OCI-M2 (cell line): ENCODE data around the gene EIF4G1.
A peak's percentile ranks its signal among the peaks of the same experiment; 100 is the strongest.

Experiments used
- DNase-seq: peaks from one replicate; lab custom pipeline; 2025; ENCODE audit not compliant: unreplicated experiment; lab: John Stamatoyannopoulos, UW

The EIF4G1 gene

GRCh38 chr3:184361932-184362667 is 47.7 kb downstream of the EIF4G1 start:
- DNase-seq, result no peak

DNA sequence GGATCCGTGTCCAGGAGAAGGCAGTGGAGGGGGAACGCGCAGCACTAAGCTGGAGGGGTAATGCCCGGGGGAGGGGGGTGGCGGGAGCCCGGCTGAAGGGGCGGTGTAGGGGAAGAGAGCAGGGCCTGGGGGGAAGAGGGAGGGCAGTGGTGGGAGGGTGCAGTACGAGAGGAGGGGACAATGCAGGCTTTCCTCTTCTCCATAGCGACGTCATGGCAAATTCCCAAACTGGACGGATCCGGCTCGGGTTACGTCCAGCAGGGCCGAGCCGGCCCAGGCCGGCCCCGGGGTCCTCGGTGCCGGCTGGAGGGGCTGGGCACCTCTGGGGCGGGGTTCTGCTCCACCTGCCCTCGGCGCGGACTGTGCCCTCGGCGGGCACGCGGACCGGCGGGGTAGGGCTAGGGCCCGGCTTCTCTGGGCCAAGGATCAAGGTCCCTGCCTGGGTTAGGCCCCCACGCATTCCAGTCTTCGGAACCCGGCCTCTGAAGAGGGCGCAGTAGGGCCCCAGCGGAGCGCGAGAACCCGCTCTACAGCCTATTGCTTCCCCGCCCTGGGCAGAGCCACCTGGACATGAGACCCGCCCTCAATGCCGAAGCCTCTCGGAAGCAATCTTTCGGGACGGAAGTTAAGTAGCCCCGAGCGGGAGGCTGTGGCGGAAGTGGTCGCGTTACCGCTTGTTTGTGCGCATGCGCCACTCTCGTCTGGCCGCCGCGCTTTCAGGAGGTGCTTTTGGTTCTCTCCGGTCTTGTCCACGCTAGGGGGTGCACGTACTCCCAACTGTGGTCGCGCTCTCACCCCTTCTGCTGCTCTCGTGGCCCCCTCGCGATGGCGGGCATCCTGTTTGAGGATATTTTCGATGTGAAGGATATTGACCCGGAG is 48.5 kb downstream of the EIF4G1 start:
- peak; percentile 78 for DNase-seq

GRCh38 chr3:184366619-184367289 is 52.3 kb downstream of the EIF4G1 start:
- no peak for DNase-seq

DNA sequence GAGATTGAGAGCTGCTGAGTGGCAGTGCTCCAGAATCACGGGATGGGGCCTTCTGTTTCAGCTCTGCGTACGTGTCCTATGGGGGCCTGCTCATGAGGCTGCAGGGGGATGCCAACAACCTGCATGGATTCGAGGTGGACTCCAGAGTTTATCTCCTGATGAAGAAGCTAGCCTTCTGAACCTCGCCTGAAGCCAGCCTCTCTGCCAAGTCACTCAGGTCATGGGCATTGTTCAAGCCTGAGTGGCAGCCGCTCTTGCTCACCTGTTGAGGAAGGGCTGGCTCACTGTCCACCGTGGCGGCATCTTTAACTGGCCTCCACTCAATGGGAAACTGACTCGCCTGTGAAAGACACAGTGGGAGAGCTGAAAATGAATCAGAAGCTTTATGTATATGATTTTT is 53.7 kb downstream of the EIF4G1 start:
- DNase-seq, result no peak

DNA sequence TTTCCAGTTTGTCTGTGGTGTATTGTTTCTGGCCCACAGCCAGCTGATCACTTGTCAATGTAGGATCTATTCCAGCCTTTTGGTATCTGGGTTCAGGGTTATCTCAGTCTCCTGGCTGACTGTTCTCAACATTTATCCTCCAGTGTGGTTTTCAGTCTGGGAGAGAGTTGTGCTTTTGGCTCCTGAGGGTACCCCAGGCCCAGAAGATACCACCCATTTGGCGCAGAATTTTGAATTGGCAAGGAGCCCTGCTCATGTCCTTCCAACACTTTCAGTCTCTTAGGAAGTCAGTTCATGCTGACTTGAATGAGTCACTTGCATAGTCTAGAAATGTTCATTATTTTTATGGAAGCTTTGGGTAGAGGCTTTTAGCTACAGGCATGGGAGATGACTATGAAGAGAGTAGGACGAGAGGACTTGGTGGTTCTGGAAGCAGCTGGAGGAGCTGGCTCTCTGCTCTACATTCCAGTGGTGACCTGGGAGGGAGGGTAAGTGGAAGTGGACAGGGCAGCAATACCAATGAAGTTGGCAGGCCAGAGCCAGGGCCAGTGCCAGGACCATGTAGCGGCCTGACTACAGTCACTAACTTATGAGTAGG is 54.3 kb downstream of the EIF4G1 start:
- no peak for DNase-seq

DNA sequence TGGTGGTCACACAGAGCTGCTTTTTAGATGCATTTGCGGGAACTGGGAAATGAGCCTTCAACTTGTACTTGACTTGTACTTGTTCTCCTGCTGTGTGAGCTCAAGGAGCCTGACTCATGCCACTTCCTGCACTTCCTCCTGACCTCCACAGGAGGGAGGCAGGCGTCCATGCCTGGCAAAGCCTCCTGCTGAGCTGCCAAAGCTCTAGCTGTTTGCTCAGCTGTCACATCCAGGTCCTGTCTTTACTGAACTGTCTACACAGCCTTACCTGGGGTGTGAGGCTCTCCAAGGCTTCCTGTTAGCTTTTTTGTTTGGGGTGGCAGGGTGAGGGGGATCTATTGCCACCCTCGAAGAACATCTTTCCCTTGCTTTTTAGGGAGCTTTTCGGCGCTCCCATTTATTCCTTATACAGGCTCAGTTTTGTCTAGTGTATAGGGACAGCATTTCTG is 57.2 kb downstream of the EIF4G1 start:
- peak; percentile 39 for DNase-seq

GRCh38 chr3:184372296-184372821 is 58.0 kb downstream of the EIF4G1 start:
- no peak for DNase-seq

DNA sequence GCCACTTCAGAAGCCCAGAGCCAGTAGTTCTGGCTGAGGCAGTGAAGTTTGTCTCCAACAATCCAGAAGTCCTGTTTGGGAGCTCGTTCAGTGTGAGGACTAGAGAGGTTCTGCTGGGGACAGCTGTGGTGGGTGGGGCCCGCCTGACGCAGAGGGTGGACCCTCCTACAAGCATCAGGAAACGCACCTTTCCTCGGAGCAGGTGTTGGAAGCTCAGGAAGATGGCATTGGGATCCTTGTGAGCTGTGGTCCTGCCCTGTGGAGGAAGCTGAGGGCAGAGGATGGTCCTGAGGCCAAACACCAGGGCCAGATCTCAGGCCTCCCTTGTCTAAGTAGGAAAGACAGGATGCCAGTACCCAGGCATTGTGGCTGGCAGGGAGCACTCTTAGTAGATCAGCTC is 58.5 kb downstream of the EIF4G1 start:
- no peak for DNase-seq

GRCh38 chr3:184373422-184373821 is 59.0 kb downstream of the EIF4G1 start:
- DNase-seq, result no peak

DNA sequence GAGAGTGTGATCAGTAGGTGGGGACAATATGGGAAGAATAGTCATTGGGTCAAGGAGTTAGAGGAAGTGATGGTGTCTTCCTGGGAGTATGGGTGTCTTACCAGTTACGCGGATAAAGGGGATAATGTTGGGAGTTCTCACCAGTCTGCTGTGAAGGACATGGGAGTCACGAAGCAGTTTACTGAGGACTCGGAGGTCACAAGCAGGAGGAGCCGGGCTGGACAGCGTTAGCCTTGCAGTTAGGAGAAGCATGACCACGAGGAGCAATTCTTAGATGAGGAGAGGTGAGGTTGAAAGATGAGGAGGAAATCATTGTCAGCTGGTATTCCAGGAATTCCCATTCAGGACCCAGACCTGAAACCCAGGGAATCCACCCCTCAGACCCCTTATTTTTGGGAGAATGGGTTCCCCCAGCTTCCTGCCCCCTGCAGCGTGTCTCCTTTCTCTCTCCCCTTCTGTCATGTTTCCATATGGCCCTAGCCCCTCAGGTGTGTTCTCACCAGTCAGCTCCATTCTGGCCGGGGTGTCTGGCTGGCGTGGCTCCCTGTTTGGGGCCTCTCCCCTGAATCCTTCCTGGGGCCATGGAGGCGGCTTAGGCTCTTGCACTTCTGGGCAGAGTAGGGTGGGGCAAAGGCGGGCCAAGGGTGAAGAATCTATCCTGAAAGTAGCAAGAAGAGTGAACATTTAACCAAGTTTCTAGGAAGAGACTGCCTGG is 61.5 kb downstream of the EIF4G1 start:
- DNase-seq, result no peak

DNA sequence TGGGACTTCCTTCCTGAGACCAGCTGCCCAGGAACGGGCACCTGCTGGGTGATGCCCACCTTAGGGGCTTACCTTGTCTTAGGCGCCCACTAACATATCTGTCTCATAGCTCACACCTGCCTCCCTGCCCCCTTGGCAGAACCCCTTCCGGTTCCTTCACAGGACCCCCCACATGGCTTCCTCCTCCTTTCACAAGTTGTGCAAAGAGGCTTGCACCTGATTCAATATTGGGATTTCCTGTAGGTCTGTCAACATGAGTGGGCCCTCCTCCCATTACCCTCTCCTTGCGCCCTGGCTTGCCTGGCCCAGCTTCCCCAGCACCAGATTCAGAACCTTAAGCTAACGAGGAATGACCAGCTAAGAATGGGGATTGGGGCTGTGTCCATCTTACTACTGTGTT is 63.0 kb downstream of the EIF4G1 start:
- no peak for DNase-seq

- DNase-seq, result no peak
Measured at GRCh38 chr3:184377882-184378445, 63.6 kb downstream of the EIF4G1 start, which contains the start of gene THPO. THPO (minus strand) TSS chr3:184378207; CDS start chr3:184376259, 1,948 bp downstream.

DNA sequence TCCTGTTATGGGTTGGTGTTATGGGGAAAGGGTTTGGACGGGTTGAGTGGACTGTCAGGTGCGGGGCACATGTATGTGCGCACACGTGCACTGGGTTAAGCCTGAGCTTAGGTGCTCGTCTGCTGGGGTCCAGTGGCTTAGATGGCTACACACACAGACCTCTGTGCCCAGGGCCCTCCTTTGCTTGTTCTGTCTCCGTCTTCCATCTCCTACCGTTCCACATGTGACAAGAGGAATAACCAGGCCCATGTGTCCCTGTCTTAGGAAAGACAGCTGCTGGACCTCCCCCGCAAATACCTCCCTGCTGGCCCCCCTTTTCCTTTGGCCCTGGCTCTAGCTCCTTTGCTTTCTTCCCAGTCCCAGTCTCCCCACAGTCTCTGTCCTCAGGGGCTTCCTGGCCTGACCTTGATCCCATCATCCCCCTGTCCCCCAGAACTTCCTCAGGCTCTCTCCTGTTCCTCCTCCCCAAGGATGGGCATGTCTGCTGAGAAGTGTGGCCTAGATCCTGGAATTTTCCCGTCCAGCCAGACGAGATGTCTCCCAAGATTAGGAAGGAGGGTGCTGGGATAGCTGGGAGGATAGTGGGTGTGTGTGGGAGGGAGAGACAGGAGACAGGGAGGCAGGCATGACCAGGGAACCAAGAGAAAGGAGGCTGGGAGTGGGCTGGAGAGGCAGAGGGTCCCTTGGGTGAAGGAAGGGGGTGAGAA is 64.4 kb downstream of the EIF4G1 start:
- DNase-seq, result no peak

DNA sequence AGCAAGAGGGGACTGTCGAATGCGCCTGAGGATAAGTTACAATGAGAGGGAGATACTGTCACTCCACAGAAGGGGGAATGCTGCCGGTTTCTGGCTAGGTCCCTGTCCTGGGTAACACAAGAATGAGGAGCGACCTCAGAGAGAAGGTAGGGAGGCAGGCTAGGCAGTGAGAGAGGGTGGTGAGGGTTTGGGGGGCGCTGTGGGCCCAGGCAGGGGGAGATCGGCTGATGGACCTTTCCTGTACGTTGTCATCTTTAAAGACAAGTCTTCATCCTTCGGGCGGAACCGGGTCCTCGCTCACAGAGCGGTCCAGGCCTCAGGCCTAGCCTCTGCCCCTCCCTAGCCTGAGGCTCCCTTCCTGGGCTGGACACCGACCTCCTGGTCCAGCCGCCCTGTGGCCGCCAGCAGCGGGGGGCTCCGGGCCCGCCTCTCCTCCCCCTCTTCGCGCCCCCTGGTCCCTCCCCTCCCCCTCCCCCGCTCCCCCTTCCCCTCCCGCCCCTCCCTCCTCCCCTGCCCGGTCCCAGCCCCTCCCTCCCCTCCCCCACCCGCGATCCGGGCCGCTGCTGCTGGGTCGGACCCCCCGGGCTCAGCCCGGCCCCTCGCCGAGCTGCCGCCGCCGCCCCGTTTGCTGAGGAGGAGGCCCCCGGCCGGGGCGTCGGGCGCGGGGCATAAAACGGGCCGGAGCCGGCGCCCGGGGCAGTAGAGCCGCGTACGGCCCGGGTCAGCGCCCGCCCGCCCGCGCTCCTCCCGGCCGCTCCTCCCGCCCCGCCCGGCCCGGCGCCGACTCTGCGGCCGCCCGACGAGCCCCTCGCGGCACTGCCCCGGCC is 65.2 kb downstream of the EIF4G1 start, which contains the start of gene CHRD:
TSS of gene CHRD (plus strand) at position 697 of the 827 bp plus-strand sequence. CDS start 265 bp downstream, outside the sequence.
- DNase-seq, result no peak

- no peak for DNase-seq
Measured at GRCh38 chr3:184380185-184380626, 65.8 kb downstream of the EIF4G1 start.

DNA sequence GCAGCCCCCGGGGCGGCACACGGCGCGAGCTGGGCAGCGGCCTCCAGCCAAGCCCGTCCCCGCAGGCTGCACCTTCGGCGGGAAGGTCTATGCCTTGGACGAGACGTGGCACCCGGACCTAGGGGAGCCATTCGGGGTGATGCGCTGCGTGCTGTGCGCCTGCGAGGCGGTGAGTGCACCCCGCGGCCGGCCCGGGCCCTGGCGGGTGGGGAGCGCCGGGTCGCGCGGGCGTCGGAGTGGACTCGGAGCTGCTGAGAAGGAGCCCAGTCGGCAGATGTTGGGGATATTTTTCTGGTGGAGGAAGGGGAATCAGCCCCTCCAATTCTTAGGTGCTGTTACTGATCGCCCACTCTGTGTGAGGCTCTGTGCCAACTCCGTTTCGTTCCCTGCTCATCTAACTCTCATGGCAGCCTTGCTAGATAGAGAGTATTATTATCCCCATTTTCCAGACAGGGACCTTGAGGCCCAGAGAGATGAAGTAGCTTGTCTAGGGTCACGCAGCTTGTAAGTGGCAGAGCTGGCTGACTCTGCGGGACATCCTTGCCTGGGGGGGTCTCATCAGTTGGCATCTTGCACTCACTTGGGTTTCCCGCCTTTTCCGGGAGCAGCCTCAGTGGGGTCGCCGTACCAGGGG is 66.3 kb downstream of the EIF4G1 start:
- no peak for DNase-seq
